ENCODE measurements around the gene DCC.

GRCh38 chr18:52670896-52671295 lies 330.9 kb downstream of the DCC start:
- TF ChIP-seq CTCF (conservative IDR thresholded peaks at IDR 0.05; ENCODE audit: low read length) (peak; percentile 40), EZH2phosphoT487 (IDR thresholded peaks at IDR 0.05; ENCODE audit: borderline replicate concordance) (no peak)

All from Loucy (cell line).